CD4-positive, alpha-beta T cell (primary cell): ENCODE results near the gene NKAIN1. TPM values are rescaled to one million over a fixed set of nuclear protein-coding genes. Genes with fewer than 3 reads are reported as not detected.

Source experiments
- ATAC-seq: fragments of 200-7000 bp; cut with Tn5 transposase; one replicate; pipeline ENCODE4 v1.10.0; 2022; ENCODE audit warnings: mild to moderate bottlenecking; ENCODE audit not compliant: poor library complexity
- CTCF ChIA-PET: fragments of 350-600 bp; sonication (Branson Sonifier 250); formaldehyde crosslinking; loops from one replicate; lab custom pipeline; 2021; ENCODE audit warnings: antibody characterized with exemption, inconsistent platforms; lab: Charles Lee
- POLR2A ChIA-PET: fragments of 350-600 bp; sonication (Branson Sonifier 250); formaldehyde crosslinking; loops from one replicate; lab custom pipeline; 2021; ENCODE audit warnings: antibody characterized with exemption, inconsistent platforms; lab: Charles Lee
- DNase-seq, 14 experiments: peaks; one replicate each; pipeline ENCODE4 v3.0.0-alpha.2; 2013 to 2020; ENCODE audit warnings: mixed read lengths in 2 of 14
- H3K27ac ChIP-seq, 2 donors: one replicate each; pipeline versions ENCODE4 v1.5.1 to v1.7.0; 2013; ENCODE audit warnings: low read length in 2 of 2, low read depth in 1 of 2, mild to moderate bottlenecking in 1 of 2
- H3K27me3 ChIP-seq, 2 experiments: 1 replicate in 1 of 2; 2 replicates in 1 of 2; pipeline versions ENCODE4 v1.6.1 to v1.7.0; 2013; ENCODE audit warnings: low read length in 2 of 2, control low read depth in 1 of 2, mild to moderate bottlenecking in 1 of 2, moderate library complexity in 1 of 2; ENCODE audit not compliant: insufficient read depth in 2 of 2, control insufficient read depth in 1 of 2
- H3K36me3 ChIP-seq: one replicate; pipeline ENCODE4 v1.6.1; 2013; ENCODE audit warnings: low read length, control low read depth; ENCODE audit not compliant: insufficient read depth
- H3K4me1 ChIP-seq: one replicate; pipeline ENCODE4 v1.6.1; 2013; ENCODE audit warnings: low read length, control low read depth; ENCODE audit not compliant: insufficient read depth
- H3K4me3 ChIP-seq: one replicate; pipeline ENCODE4 v1.5.1; 2013; ENCODE audit warnings: mild to moderate bottlenecking, low read length, moderate library complexity
- H3K9me3 ChIP-seq, 2 experiments: 1 replicate in 1 of 2; 2 replicates in 1 of 2; pipeline versions ENCODE4 v1.6.1 to v1.7.0; 2013; ENCODE audit warnings: low read length in 2 of 2, mild to moderate bottlenecking in 2 of 2, control low read depth in 1 of 2, moderate library complexity in 1 of 2; ENCODE audit not compliant: control insufficient read depth in 1 of 2, insufficient read depth in 1 of 2
- H3K27ac Mint-ChIP-seq: one replicate; pipeline ENCODE4 v1.8.0; 2020; ENCODE audit warnings: mixed read lengths
- H3K27me3 Mint-ChIP-seq: one replicate; pipeline ENCODE4 v1.8.0; 2021; ENCODE audit warnings: mixed read lengths
- H3K36me3 Mint-ChIP-seq: one replicate; pipeline ENCODE4 v1.8.0; 2021; ENCODE audit warnings: low read depth, mixed read lengths
- H3K4me1 Mint-ChIP-seq: one replicate; pipeline ENCODE4 v1.8.0; 2021; ENCODE audit warnings: low read depth, mixed read lengths
- H3K4me3 Mint-ChIP-seq: one replicate; pipeline ENCODE4 v1.8.0; 2020; ENCODE audit warnings: mild to moderate bottlenecking, mixed read lengths
- H3K9me3 Mint-ChIP-seq: one replicate; pipeline ENCODE4 v1.8.0; 2020; ENCODE audit warnings: mixed read lengths
- intact Hi-C, 2 experiments: fragments of 100-400 bp; cut with DNase I in 1 of 2; cut with micrococcal nuclease in 1 of 2; formaldehyde crosslinking; loops; one replicate each; pipeline versions ENCODE4 v1.15.1 to v1.9.0; 2023 to 2025; cut with DNase I, micrococcal nuclease
- total RNA-seq, 174 experiments: library from RNA in 2 of 174; stranded (reverse) in 2 of 174; gene quantifications; one replicate each; pipeline ENCODE4 v1.2.3 and lab custom pipeline; 2021 to 2026
- TF ChIP-seq, protein P1 (sequence below): fragments of 200-600 bp; IDR thresholded peaks from one replicate; pipeline ENCODE4 v1.8.0; 2022; ENCODE audit warnings: antibody characterized with exemption, mild to moderate bottlenecking

NKAIN1 gene
- total RNA-seq, 2 experiments from 2014 or later = not detected

DNA sequence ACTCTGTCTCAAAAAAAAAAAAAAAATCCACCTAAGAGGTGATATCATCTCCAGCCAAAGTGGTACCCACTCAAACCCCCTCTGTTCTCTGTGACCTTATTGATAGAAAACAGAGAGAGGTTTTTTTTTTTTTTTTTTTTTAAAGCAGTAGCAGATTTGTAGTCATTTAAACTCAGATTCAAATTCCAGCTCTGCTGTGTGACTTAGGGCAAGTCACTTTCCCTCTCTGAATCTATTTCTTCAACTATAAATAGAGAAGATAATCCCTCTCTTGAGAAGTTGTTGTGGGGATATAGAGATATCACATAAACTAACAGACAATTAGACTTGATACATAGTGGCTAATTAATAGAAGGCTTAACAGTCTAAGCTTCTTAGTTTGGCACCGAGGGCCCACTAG is 48.4 kb downstream of the NKAIN1 start:
- no peaks in the 10 kb centered on the region for H3K36me3 Mint-ChIP-seq
- intact Hi-C loops = no loop called here
- Histone ChIP-seq H3K36me3 (no peaks in the 10 kb centered on the region), H3K9me3 (no peaks in the 10 kb centered on the region), H3K27me3 (peaks cover 2 to 5% of the 10 kb centered on the region in 2 experiments), H3K4me3 (no peak overlapping the region), H3K27ac (no peak overlapping the region), H3K4me1 (no peaks in the 10 kb centered on the region)
- ChIA-PET CTCF (interaction anchor here (1.1 kb wide), 1 partner anchor 10 kb away, joined by 3 read pairs; no protein-coding TSS in a partner anchor), POLR2A (no interaction called here)
- no peak overlapping the region for H3K27ac Mint-ChIP-seq
- H3K27me3 Mint-ChIP-seq = peaks cover 6% of the 10 kb centered on the region
- H3K9me3 Mint-ChIP-seq = no peaks in the 10 kb centered on the region
- H3K4me3 Mint-ChIP-seq = no peak overlapping the region
- ATAC-seq (no peak), DNase-seq (no peak)
- TF ChIP-seq, protein P1, sequence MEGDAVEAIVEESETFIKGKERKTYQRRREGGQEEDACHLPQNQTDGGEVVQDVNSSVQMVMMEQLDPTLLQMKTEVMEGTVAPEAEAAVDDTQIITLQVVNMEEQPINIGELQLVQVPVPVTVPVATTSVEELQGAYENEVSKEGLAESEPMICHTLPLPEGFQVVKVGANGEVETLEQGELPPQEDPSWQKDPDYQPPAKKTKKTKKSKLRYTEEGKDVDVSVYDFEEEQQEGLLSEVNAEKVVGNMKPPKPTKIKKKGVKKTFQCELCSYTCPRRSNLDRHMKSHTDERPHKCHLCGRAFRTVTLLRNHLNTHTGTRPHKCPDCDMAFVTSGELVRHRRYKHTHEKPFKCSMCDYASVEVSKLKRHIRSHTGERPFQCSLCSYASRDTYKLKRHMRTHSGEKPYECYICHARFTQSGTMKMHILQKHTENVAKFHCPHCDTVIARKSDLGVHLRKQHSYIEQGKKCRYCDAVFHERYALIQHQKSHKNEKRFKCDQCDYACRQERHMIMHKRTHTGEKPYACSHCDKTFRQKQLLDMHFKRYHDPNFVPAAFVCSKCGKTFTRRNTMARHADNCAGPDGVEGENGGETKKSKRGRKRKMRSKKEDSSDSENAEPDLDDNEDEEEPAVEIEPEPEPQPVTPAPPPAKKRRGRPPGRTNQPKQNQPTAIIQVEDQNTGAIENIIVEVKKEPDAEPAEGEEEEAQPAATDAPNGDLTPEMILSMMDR = no peak
- no peaks in the 10 kb centered on the region for H3K4me1 Mint-ChIP-seq

DNA sequence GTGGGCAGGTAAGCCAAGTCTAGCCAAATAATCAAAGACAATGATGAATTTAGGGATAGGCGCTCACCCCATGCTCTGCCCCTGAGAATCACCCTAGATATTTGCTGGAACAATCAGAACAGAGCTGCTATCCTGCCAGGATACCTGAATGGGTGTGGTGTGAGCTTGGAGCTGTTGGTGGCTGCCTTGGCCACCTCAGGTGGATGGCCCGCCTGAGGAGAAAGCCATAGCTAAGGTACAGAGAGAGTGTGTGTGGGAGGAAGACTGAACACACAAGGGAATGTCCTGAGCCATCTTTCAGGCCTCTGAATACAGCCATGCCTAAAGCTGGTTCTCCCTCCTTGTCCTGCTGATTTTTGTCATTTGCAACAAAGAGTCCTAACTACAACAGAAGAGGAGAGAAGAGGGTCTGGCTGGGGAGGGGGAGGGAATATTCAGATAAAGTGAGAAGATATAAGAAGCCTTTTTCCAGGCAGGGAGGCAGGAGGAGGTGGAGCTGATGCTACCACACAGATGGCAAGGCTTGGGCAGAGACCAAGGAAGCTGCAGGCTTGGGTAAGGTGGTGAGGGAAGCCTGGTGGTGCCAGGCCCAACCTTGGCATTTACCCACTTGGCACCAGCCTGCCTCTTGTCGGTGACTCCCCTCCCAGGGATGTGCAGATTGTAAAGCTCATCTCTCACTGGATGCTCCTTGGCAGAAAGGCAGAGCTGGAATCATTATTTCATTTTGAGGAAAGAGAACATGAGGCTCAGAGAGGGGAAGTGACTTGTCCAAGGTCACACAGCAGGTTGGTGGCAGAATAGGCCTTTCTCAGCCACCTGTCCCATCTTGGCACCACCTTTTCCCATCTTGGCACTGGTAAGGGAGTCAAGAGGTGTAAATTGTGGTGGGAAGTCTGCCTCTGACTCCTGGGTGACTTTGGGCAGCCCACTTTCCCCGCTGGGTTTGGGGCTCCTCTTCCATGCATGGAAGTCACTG is 49.7 kb downstream of the NKAIN1 start:
- H3K4me1 Mint-ChIP-seq = no peaks in the 10 kb centered on the region
- intact Hi-C loops = no loop called here
- ChIA-PET POLR2A (no interaction called here), CTCF (no interaction called here)
- H3K27me3 Mint-ChIP-seq = peaks cover 12% of the 10 kb centered on the region
- no peak for ATAC-seq
- H3K4me3 Mint-ChIP-seq = no peak overlapping the region
- TF ChIP-seq, protein P1 = no peak
- H3K27ac Mint-ChIP-seq = no peak overlapping the region
- Histone ChIP-seq H3K36me3 (no peaks in the 10 kb centered on the region), H3K9me3 (no peaks in the 10 kb centered on the region), H3K4me1 (no peaks in the 10 kb centered on the region), H3K27ac (no peak overlapping the region), H3K4me3 (no peak overlapping the region), H3K27me3 (peaks cover 2 to 5% of the 10 kb centered on the region in 2 experiments)
- H3K9me3 Mint-ChIP-seq = no peaks in the 10 kb centered on the region
- no peak for DNase-seq
- no peaks in the 10 kb centered on the region for H3K36me3 Mint-ChIP-seq

DNA sequence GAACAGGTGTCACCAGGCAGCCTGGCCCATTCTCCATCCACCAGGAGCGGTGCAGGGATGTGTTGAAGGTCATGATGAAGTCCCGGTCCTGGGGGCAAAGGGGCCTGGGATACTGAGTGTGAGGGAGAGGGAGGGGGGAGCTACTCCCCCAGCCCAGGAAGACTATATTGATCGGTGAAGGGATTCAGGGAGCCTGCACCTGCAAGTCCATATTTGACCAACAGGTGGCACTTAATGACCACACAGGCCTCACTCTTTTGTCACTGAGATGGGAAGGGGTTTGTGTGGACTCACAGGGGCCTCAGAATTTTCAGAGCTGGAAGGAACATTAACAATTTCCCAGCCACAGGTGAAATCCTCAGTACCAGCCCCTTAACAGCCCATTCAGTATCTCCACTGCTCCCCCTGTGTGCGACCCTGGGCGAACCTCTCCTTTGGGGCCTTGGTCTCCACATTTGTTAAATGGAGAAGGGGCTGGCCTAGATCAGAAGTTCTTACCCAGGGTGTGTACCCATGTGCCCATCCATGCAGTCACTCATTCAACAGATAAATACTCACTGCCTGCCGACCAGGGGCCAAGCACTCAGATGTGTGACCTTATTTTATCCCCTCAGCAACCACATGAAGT is 55.6 kb downstream of the NKAIN1 start:
- Histone ChIP-seq H3K27me3 (peaks cover 26 to 43% of the 10 kb centered on the region in 2 experiments), H3K4me1 (peaks cover 12% of the 10 kb centered on the region), H3K27ac (no peak overlapping the region), H3K9me3 (peaks cover 0 to 15% of the 10 kb centered on the region in 2 experiments), H3K4me3 (no peak overlapping the region), H3K36me3 (no peaks in the 10 kb centered on the region)
- Mint-ChIP-seq H3K36me3 (no peaks in the 10 kb centered on the region), H3K9me3 (no peaks in the 10 kb centered on the region), H3K4me3 (no peak overlapping the region), H3K27ac (no peak overlapping the region), H3K27me3 (peaks cover 66% of the 10 kb centered on the region), H3K4me1 (peaks cover 4% of the 10 kb centered on the region)
- ChIA-PET CTCF (no interaction called here), POLR2A (no interaction called here)
- TF ChIP-seq, protein P1 = peak; percentile 52
- no peak for ATAC-seq
- peak in 5 of 14 experiments; percentile 8 to 57 (median 26) for DNase-seq
- intact Hi-C loops = loop anchor here in 1 of 2 experiments (1.0 to 5.0 kb wide), 3 partner anchors 153 to 363 kb away; no protein-coding TSS in a partner anchor
